GM12878 (cell line): ENCODE data around the gene NPC2.

Experiments
- ATF3 ChIP-seq: IDR thresholded peaks from 2 replicates; pipeline ENCODE4 v1.6.1; 2011; ENCODE audit warnings: low read depth, mild to moderate bottlenecking, low read length, moderate library complexity, borderline replicate concordance; ENCODE audit errors: extremely low read depth
- BMI1 ChIP-seq: fragments of 450-650 bp; IDR thresholded peaks from 2 replicates; pipeline ENCODE4 v1.6.1; 2016; ENCODE audit warnings: mild to moderate bottlenecking, moderate library complexity, borderline replicate concordance
- CTCF ChIP-seq, 3 experiments: IDR thresholded peaks in 2 of 3; conservative IDR thresholded peaks in 1 of 3; 2 replicates each; pipeline ENCODE4 v1.5.1; 2011; ENCODE audit warnings: low read depth in 3 of 3, low read length in 3 of 3, mild to moderate bottlenecking in 3 of 3, control low read depth in 2 of 3, moderate library complexity in 2 of 3, inconsistent platforms in 1 of 3, mixed read lengths in 1 of 3; ENCODE audit not compliant: control insufficient read depth in 2 of 3, insufficient read depth in 1 of 3; ENCODE audit errors: extremely low read depth in 1 of 3
- EP300 ChIP-seq, 2 experiments: fragments of 150-350 bp in 1 of 2; IDR thresholded peaks; 2 replicates each; pipeline ENCODE4 v1.6.1; 2011 to 2012; ENCODE audit warnings: low read depth in 2 of 2, low read length in 2 of 2, borderline replicate concordance in 1 of 2, improper control_type of control experiment in 1 of 2, inconsistent platforms in 1 of 2; ENCODE audit not compliant: control insufficient read depth in 1 of 2
- NKRF ChIP-seq: fragments of 450-650 bp; conservative IDR thresholded peaks from 2 replicates; pipeline ENCODE4 v1.6.1; 2017; ENCODE audit warnings: mild to moderate bottlenecking, moderate library complexity
- POLR2A ChIP-seq: IDR thresholded peaks from 2 replicates; pipeline ENCODE4 v1.6.1; 2011; ENCODE audit warnings: low read depth, mild to moderate bottlenecking, low read length
- POLR2AphosphoS2 ChIP-seq: IDR thresholded peaks from 2 replicates; pipeline ENCODE4 v1.6.1; 2011; ENCODE audit warnings: low read depth, mild to moderate bottlenecking, low read length, improper control_type of control experiment, moderate library complexity
- REST ChIP-seq: IDR thresholded peaks from 2 replicates; pipeline ENCODE4 v1.6.1; 2012; ENCODE audit warnings: mild to moderate bottlenecking, low read depth, low read length
- TCF12 ChIP-seq: IDR thresholded peaks from 2 replicates; pipeline ENCODE4 v1.6.1; 2011; ENCODE audit warnings: low read depth, mild to moderate bottlenecking, low read length

- TF ChIP-seq ATF3 (no peak), CTCF (IDR thresholded peaks at IDR 0.05 in 2 of 3, conservative IDR thresholded peaks at IDR 0.05 in 1 of 3; ENCODE audit: control insufficient read depth in 2 of 3, extremely low read depth in 1 of 3, insufficient read depth in 1 of 3, low read depth in 3 of 3, low read length in 3 of 3) (no peak), NKRF (no peak), BMI1 (no peak), TCF12 (no peak), POLR2A (no peak), POLR2AphosphoS2 (no peak), REST (no peak), EP300 (IDR thresholded peaks at IDR 0.05; ENCODE audit: borderline replicate concordance in 1 of 2, control insufficient read depth in 1 of 2, low read depth in 2 of 2, low read length in 2 of 2) (no peak)
Measured at GRCh38 chr14:74501691-74502090, 8.6 kb upstream of the NPC2 start.
